22Rv1 (cell line): Measurements from ENCODE around the gene RBM15B.

Experiments
- CTCF ChIP-seq: fragments of 450-650 bp; IDR thresholded peaks from 2 replicates; pipeline ENCODE4 v1.5.1; 2017; ENCODE audit warnings: mild to moderate bottlenecking
- ZFX ChIP-seq: fragments of 450-650 bp; IDR thresholded peaks from 2 replicates; pipeline ENCODE4 v1.6.1; 2017; ENCODE audit warnings: antibody characterized with exemption, borderline replicate concordance

DNA sequence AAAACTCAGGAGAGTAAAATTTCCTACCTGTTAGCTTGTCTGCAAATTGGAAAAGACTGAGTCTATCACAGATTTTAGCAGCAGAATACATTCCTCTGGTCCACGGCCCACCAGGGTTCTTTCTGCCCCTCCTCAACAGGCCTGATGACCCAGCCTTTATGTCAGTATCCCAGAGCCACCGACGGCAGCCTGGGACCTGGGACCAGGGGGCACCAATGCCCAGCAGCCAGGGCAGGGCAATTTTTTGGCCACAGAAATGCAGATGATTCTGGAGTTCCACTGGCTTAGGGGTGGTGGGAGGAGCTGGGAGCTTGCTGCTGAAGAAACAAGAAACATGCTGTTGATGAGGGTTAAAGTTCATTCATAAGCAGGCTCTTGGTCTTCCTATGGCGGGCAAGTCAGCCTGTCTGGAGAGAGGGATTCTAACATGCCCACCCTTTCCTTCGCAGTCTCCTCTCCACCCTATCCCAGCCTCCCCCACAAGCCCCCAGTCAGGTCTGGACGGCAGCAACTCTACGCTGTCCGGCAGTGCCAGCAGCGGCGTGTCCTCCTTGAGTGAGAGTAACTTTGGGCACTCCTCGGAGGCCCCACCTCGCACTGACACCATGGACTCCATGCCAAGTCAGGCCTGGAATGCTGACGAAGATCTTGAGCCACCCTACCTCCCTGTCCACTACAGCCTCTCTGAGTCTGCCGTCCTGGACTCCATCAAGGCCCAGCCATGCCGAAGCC, 10.3 kb upstream of the RBM15B start:
- TF ChIP-seq CTCF (no peak), ZFX (no peak)
